OCI-LY3 (cell line): ENCODE results near the gene APOL2.
"Not testable (repeated sequence)": the region's sequence is repeated elsewhere in the genome, so short reads cannot be mapped to it uniquely, and the experiment has no call there.

Source experiments
- H2AFZ ChIP-seq: fragments of 200-600, 300-600 bp; shearing (Covaris generic); 2 replicates; pipeline ENCODE4 v1.6.0; 2014; ENCODE audit warnings: antibody characterized with exemption, low read depth, low read length
- H3K27ac ChIP-seq: fragments of 200-600, 300-600 bp; sonication (generic); 2 replicates; pipeline ENCODE4 v1.5.1; 2014; ENCODE audit warnings: mild to moderate bottlenecking, low read length, moderate library complexity, mixed read lengths
- H3K27me3 ChIP-seq: fragments of 200-600, 300-600 bp; sonication (generic); 2 replicates; pipeline ENCODE4 v1.6.1; 2014; ENCODE audit warnings: low read depth, low read length, mixed read lengths
- H3K36me3 ChIP-seq: fragments of 200-600, 300-600 bp; sonication (generic); replicated peaks from 2 replicates; pipeline ENCODE3; 2014; ENCODE audit warnings: low read depth, low read length, mixed read lengths
- H3K4me1 ChIP-seq: fragments of 300-600, 200-600 bp; sonication (generic); 2 replicates; pipeline ENCODE4 v1.6.1; 2014; ENCODE audit warnings: low read length, mixed read lengths
- H3K4me2 ChIP-seq: fragments of 200-600, 300-600 bp; sonication (generic); 2 replicates; pipeline ENCODE4 v1.6.1; 2014; ENCODE audit warnings: low read length, mixed read lengths
- H3K4me3 ChIP-seq: fragments of 300-600, 200-600 bp; sonication (generic); 2 replicates; pipeline ENCODE4 v1.5.1; 2014; ENCODE audit warnings: antibody characterized with exemption, mild to moderate bottlenecking, low read length, moderate library complexity
- H3K79me2 ChIP-seq: fragments of 300-600, 200-600 bp; shearing (Covaris generic); 2 replicates; pipeline ENCODE4 v1.6.1; 2014; ENCODE audit warnings: mild to moderate bottlenecking, low read length, mixed read lengths
- H3K9ac ChIP-seq: fragments of 300-600, 200-600 bp; shearing (Covaris generic); 2 replicates; pipeline ENCODE4 v1.6.0; 2014; ENCODE audit warnings: mild to moderate bottlenecking, low read length, moderate library complexity
- H3K9me3 ChIP-seq: fragments of 200-600, 300-600 bp; shearing (Covaris generic); 2 replicates; pipeline ENCODE4 v1.6.1; 2014; ENCODE audit warnings: low read length, mixed read lengths; ENCODE audit not compliant: insufficient read depth
- H4K20me1 ChIP-seq: fragments of 200-600, 300-600 bp; sonication (generic); 2 replicates; pipeline ENCODE4 v1.6.1; 2016; ENCODE audit warnings: low read length, mixed read lengths; ENCODE audit not compliant: insufficient read depth
- EZH2phosphoT487 ChIP-seq: fragments of 200-600 bp; shearing (Covaris generic); IDR thresholded peaks from 2 replicates; pipeline ENCODE4 v1.6.1; 2018; ENCODE audit warnings: antibody characterized with exemption, mixed run types, low read depth
- TF ChIP-seq, protein P1 (sequence below): fragments of 200-600, 300-600 bp; sonication (generic); IDR thresholded peaks from 2 replicates; pipeline ENCODE4 v1.5.1; 2014; ENCODE audit warnings: antibody characterized with exemption, low read length, low read depth

Gene APOL2

DNA sequence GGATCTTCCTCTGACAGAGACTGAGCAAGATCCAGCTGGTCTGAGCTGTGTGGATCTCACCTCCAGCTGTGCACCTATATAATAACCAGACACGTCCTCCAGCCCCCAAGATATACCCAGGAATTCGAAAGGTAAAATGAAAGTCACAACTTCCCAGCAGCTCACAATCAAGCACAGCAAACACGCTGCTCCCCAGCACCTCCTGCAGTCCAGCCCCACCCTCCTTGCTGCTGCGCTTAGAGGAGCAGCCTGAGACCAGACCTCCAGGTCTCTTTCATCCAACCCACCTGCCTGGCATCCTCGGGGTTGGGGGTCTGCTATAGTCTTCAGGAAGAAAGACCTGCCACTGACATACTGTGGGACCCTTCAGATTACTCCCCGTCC lies 34.7 kb downstream of the APOL2 start:
- H3K27me3 ChIP-seq, result peaks cover 3% of the 10 kb centered on the region; the same call in 1 of the 2 replicates
- no peak overlapping the region for H3K4me2 ChIP-seq
- H3K9me3 ChIP-seq, result no peaks in the 10 kb centered on the region; the same call in 1 of the 2 replicates
- H3K36me3 ChIP-seq, result no peaks in the 10 kb centered on the region
- TF ChIP-seq EZH2phosphoT487, result no peak
- TF ChIP-seq, protein P1, sequence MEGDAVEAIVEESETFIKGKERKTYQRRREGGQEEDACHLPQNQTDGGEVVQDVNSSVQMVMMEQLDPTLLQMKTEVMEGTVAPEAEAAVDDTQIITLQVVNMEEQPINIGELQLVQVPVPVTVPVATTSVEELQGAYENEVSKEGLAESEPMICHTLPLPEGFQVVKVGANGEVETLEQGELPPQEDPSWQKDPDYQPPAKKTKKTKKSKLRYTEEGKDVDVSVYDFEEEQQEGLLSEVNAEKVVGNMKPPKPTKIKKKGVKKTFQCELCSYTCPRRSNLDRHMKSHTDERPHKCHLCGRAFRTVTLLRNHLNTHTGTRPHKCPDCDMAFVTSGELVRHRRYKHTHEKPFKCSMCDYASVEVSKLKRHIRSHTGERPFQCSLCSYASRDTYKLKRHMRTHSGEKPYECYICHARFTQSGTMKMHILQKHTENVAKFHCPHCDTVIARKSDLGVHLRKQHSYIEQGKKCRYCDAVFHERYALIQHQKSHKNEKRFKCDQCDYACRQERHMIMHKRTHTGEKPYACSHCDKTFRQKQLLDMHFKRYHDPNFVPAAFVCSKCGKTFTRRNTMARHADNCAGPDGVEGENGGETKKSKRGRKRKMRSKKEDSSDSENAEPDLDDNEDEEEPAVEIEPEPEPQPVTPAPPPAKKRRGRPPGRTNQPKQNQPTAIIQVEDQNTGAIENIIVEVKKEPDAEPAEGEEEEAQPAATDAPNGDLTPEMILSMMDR, result no peak
- H3K4me1 ChIP-seq, result peaks cover 5% of the 10 kb centered on the region; the same call in 1 of the 2 replicates
- H2AFZ ChIP-seq, result no peak overlapping the region
- H3K4me3 ChIP-seq, result no peak overlapping the region
- no peaks in the 10 kb centered on the region for H4K20me1 ChIP-seq
- no peak overlapping the region for H3K27ac ChIP-seq
- no peaks in the 10 kb centered on the region for H3K79me2 ChIP-seq
- H3K9ac ChIP-seq, result no peak overlapping the region

DNA sequence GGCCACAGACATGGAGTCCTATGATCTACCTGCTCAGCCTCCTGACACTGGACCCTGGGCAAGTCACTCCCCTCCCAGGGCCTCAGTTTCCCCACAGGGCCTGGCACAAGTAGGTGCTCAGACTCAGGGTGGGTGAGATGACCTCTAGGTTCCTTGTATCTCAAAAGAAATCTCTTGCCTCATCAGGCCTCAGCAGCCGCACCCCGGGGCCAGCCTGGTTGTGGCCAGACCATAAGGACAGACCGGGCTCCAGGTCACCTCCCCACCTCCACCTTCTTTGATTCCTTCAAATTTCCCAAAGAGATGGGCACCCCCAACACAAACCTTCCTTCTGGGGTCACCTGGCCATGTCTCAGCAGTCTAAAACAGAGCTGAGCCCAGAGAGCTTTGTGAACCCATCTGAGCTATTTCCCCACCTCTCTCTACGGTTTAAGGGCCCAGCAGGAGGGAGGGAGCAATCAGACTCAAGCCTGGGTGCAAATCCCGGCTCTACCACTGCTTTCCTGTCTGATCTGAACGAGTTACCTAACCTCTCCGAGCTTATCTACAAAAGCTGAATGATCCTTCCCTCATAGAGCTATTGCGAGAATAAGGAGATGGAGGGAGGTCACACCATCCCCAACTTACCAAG lies 35.2 kb downstream of the APOL2 start:
- Histone ChIP-seq H3K4me3 (no peak overlapping the region), H4K20me1 (no peaks in the 10 kb centered on the region), H3K27ac (no peak overlapping the region), H3K27me3 (peaks cover 3% of the 10 kb centered on the region; the same call in 1 of the 2 replicates), H3K4me2 (no peak overlapping the region), H3K9ac (no peak overlapping the region), H3K79me2 (no peaks in the 10 kb centered on the region), H3K9me3 (no peaks in the 10 kb centered on the region; the same call in 1 of the 2 replicates), H3K4me1 (peaks cover 3% of the 10 kb centered on the region; the same call in 1 of the 2 replicates), H3K36me3 (no peaks in the 10 kb centered on the region), H2AFZ (no peak overlapping the region)
- TF ChIP-seq, protein P1, result no peak
- no peak for TF ChIP-seq EZH2phosphoT487

DNA sequence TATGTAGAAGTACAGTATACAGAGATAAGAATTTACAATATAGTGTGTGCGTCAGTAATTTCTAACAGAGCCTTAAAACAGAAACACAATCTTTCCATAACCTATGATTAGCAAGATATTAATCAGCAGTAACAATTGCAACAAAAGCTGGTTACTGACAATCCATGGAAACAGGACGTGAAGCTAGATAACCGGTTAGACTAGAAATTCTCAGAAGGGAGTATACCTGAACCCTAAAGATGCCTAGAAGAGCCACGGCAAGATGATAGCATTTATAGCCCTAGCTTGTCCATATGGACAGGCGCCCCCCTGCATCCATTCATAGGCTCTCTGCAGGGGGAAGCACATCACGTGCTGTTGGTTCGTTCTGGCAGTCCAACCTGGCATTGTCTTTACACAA lies 35.9 kb downstream of the APOL2 start:
- not testable (repeated sequence) for H2AFZ ChIP-seq, H3K79me2 ChIP-seq, H3K27me3 ChIP-seq, H3K4me2 ChIP-seq, H3K27ac ChIP-seq, H3K4me3 ChIP-seq, H3K9ac ChIP-seq, H4K20me1 ChIP-seq, H3K9me3 ChIP-seq, H3K4me1 ChIP-seq, H3K36me3 ChIP-seq

DNA sequence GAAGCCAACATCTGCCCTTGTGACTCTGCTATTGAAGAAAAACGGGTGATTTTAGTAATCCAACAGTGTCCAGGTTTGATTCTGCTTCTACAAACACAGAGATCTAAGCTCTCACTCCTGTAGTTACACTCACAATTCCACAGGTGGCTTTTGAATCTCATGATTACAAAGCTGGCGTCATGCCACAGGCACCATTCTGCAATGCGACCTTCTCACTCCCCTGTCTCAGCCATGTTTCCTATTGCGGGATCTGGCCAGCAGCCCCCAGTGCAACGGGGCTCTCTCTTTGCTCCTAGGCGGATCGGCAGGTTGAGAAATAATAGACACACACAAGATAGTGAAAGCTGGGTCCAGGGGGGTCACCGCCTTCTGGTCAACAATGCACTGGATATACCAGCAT lies 36.4 kb downstream of the APOL2 start:
- not testable (repeated sequence) for H3K4me3 ChIP-seq, H4K20me1 ChIP-seq, H3K36me3 ChIP-seq, H3K9ac ChIP-seq, H3K9me3 ChIP-seq, H3K27ac ChIP-seq, H3K79me2 ChIP-seq, H3K4me2 ChIP-seq, H2AFZ ChIP-seq, H3K27me3 ChIP-seq, H3K4me1 ChIP-seq

DNA sequence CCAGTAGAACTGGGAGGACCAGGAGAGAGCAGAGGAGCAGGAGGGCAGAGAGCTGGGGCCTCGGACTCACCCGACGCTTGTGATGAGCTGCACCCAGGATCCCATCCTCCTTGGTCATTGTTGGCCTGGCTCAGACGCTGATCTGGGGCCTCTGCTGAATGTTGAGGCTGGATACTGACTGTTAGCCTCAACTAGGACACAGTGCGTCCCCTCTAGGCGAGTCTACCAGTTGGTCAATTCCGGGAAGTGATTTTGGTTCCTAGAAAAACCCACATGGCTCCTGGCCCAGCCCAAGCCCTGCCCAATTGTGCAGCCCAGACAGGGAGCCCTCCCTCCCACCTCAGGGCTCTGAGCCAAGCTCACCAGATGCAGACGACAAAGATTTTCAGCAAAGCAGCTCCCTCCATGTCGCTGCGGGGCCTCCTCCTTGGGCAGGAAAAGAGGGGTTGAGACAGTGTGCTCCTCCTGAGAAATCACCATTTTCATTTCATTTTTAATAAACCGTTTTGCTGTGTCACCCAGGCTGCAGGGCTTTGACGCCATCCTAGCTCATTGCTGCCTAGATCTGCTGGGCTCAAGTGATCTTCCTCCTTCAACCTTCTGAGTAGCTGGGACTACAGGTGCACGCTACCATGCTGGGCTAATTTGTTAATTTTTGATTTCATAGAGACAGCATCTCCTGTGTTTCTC lies 37.6 kb downstream of the APOL2 start, which contains the start of gene APOL4:
TSS of gene APOL4 (minus strand) at position 180 of the 690 bp plus-strand sequence. CDS start at position 105, 75 bp downstream.
- TF ChIP-seq, protein P1, result no peak
- no peak for TF ChIP-seq EZH2phosphoT487
- H3K4me3 ChIP-seq, result no peak within 1 kb of the TSS
- no peaks in the 10 kb centered on the region for H3K79me2 ChIP-seq
- peaks cover 7% of the 10 kb centered on the region; the same call in 1 of the 2 replicates for H3K27me3 ChIP-seq
- H3K36me3 ChIP-seq, result no peaks in the 10 kb centered on the region
- no peak within 1 kb of the TSS for H3K4me2 ChIP-seq
- H3K27ac ChIP-seq, result no peak within 1 kb of the TSS
- H3K9ac ChIP-seq, result no peak within 1 kb of the TSS
- no peak within 1 kb of the TSS for H2AFZ ChIP-seq
- peaks cover 11% of the 10 kb centered on the region for H3K4me1 ChIP-seq
- H4K20me1 ChIP-seq, result no peaks in the 10 kb centered on the region
- H3K9me3 ChIP-seq, result no peaks in the 10 kb centered on the region

DNA sequence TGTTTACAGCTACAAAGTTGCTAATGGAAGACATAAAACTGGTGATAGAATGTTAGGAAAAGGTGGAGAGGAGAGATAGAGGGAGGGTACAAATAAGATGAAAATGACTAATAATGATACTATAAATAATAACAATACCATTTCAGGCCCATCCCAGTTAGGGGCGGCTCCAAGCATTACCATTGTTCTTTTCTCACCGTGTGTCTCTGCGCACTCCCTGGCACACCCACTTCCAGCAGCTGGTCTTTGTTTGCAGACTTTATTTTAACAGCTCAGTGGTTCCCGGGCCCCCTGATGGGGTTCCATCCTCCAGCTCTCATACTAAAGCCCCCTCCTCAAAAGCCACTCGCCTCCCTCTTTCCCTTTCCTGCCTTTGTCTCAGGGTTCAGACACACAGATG lies 38.3 kb downstream of the APOL2 start:
- H3K4me2 ChIP-seq, H3K9ac ChIP-seq, H2AFZ ChIP-seq, H3K4me3 ChIP-seq, H4K20me1 ChIP-seq, H3K79me2 ChIP-seq, H3K27ac ChIP-seq, H3K9me3 ChIP-seq, H3K36me3 ChIP-seq: not testable (repeated sequence)
- Histone ChIP-seq H3K4me1 (peaks cover 11% of the 10 kb centered on the region), H3K27me3 (peaks cover 11% of the 10 kb centered on the region; the same call in 1 of the 2 replicates)
